ENCODE results near the gene MX2.

Gene MX2

GRCh38 chr21:41439248-41439647 lies 77.4 kb downstream of the MX2 start:
- FAIRE-seq: no peak

GRCh38 chr21:41441546-41441945 lies 79.7 kb downstream of the MX2 start:
- FAIRE-seq: no peak

- no peak for FAIRE-seq
Observed at GRCh38 chr21:41442481-41443186, 80.8 kb downstream of the MX2 start.

GRCh38 chr21:41443562-41443961 lies 81.7 kb downstream of the MX2 start:
- FAIRE-seq: no peak

GRCh38 chr21:41444703-41445464 lies 83.1 kb downstream of the MX2 start:
- FAIRE-seq: no peak

- FAIRE-seq: no peak
Observed at GRCh38 chr21:41445465-41445862, 83.6 kb downstream of the MX2 start.

- FAIRE-seq: no peak
Observed at GRCh38 chr21:41446586-41446985, 84.8 kb downstream of the MX2 start.

GRCh38 chr21:41447356-41447755 lies 85.5 kb downstream of the MX2 start:
- no peak for FAIRE-seq

- no peak for FAIRE-seq
Observed at GRCh38 chr21:41449613-41450012, 87.8 kb downstream of the MX2 start.

- FAIRE-seq: no peak
Observed at GRCh38 chr21:41451753-41452676, 90.2 kb downstream of the MX2 start.

- FAIRE-seq: no peak
Observed at GRCh38 chr21:41453198-41453597, 91.4 kb downstream of the MX2 start.

GRCh38 chr21:41453761-41454160 lies 91.9 kb downstream of the MX2 start:
- no peak for FAIRE-seq

GRCh38 chr21:41458121-41458520 lies 96.3 kb downstream of the MX2 start:
- FAIRE-seq: no peak

- no peak for FAIRE-seq
Observed at GRCh38 chr21:41458559-41458958, 96.7 kb downstream of the MX2 start.
